ENCODE measurements around the gene OR2T27.

- TF ChIP-seq EZH2phosphoT487 (IDR thresholded peaks at IDR 0.05; ENCODE audit: borderline replicate concordance, low read length): no peak
- TF ChIP-seq, protein P1, sequence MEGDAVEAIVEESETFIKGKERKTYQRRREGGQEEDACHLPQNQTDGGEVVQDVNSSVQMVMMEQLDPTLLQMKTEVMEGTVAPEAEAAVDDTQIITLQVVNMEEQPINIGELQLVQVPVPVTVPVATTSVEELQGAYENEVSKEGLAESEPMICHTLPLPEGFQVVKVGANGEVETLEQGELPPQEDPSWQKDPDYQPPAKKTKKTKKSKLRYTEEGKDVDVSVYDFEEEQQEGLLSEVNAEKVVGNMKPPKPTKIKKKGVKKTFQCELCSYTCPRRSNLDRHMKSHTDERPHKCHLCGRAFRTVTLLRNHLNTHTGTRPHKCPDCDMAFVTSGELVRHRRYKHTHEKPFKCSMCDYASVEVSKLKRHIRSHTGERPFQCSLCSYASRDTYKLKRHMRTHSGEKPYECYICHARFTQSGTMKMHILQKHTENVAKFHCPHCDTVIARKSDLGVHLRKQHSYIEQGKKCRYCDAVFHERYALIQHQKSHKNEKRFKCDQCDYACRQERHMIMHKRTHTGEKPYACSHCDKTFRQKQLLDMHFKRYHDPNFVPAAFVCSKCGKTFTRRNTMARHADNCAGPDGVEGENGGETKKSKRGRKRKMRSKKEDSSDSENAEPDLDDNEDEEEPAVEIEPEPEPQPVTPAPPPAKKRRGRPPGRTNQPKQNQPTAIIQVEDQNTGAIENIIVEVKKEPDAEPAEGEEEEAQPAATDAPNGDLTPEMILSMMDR (conservative IDR thresholded peaks at IDR 0.05; ENCODE audit: low read depth, low read length): no peak
These were observed 23.8 kb downstream of the OR2T27 start for GRCh38 chr1:248631354-248632008.
